ENCODE data around the gene MYRF. TPM values are rescaled to one million over a fixed set of nuclear protein-coding genes. Genes with fewer than 3 reads are reported as not detected.

MYRF gene
- 2.2 TPM for polyA plus RNA-seq (2012; ENCODE audit: missing spikeins)

DNA sequence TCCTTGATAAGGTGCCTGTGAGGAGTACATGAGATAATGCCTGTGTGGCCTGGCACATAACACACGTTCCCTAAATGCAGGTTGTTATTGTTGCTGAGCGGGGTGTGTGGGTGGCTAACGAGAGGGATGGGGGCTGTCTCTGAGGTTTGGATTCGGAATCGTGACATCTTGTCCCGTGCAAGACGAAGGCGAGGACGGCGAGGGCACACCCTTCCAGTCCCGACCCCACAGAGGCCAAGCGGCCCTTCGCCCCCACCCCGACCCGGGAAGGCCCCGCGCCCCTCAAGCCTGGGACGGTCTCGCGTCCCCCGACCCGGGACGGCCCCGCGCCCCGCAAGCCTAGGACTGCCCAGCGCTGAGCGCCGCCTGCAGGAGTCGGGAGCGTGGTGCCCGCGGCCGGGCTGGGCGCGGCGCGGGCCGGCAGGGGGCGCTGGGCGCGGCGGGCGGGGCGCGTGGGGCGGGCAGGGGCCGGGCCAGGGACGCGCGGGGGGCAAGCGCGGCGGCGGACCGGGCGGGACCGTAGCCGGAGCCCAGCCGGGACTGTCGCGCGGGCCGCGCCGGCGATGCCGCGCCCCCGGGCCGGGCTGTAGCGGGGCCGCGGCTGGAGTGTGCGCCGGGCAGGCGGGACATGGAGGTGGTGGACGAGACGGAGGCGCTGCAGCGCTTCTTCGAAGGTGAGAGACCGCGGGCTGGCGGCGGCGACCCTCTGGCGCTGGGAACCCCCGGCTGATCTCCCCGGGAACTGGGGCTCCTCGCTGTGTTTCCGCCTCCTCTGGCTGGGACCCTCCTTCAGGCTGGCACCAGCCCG lies at the start of gene MYRF:
Gene MYRF (plus strand): TSS at position 520 of the 808 bp plus-strand sequence. CDS start 109 bp downstream, at position 629.
- DNase-seq (ENCODE audit: insufficient read length) (peak; percentile 61), FAIRE-seq (peak; percentile 33)
- TF ChIP-seq POLR2A (IDR thresholded peaks at IDR 0.05; ENCODE audit: low read depth, low read length) (no peak), POLR2AphosphoS5 (IDR thresholded peaks at IDR 0.05; ENCODE audit: low read depth, low read length) (no peak), TAF1 (IDR thresholded peaks at IDR 0.05; ENCODE audit: borderline replicate concordance, low read depth, low read length) (no peak)

DNA sequence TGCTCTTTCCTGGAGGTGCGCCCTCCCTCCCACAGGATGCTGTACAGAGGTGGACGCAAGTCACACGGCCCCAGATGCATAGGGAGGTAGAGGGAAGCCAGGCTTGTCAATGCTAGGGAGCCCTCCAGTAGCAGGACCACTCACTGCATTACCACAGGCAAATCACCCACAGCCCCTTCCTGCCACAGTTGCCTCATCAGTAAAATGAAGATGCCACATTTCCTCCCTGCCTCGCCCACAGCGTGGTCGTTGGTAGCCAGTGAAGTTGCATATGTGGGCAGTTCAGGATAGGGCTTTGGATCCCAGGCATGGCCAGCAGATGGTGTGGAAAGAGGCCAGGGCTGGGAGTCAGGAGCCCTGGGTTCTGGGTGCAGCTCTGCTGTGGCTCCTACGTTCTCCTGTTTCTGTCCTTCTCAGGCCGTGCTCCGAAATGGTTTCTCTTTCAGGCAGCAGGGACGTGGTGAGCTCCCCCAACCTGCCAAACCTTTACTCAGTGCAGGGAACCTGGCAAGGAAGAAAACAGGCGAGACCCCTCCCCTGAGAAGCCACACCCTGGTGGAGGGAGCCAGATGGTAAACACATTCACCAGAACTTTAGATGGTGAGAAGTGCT lies 49.6 kb upstream of the MYRF start:
- DNase-seq (ENCODE audit: insufficient read length) (no peak), FAIRE-seq (no peak)
- TF ChIP-seq POLR2AphosphoS5 (IDR thresholded peaks at IDR 0.05; ENCODE audit: low read depth, low read length) (no peak), TAF1 (IDR thresholded peaks at IDR 0.05; ENCODE audit: borderline replicate concordance, low read depth, low read length) (no peak), POLR2A (IDR thresholded peaks at IDR 0.05; ENCODE audit: low read depth, low read length) (no peak)

DNA sequence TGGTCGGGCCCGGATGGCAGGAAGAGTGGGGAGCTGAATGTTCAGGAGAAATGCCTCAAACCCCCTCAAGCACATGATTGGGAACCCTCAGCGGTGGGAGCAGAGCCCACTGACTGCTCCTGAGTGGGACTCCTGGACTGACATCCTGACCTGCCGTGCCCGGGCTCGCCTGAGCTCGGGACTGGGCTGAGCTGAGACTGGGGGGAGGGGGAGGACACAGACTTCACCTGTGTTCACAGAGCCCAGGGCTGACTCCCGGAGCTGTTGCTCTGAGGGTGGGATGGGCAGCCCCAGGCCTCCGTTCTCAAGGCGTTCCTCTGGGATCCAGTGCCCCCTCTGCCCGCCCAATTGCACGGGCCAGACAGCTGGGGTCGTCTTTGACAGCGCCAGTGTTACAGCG lies 47.6 kb upstream of the MYRF start:
- no peak for FAIRE-seq
- no peak for TF ChIP-seq POLR2AphosphoS5 (IDR thresholded peaks at IDR 0.05; ENCODE audit: low read depth, low read length)
- TF ChIP-seq POLR2A (IDR thresholded peaks at IDR 0.05; ENCODE audit: low read depth, low read length), result no peak
- TF ChIP-seq TAF1 (IDR thresholded peaks at IDR 0.05; ENCODE audit: borderline replicate concordance, low read depth, low read length), result no peak
- no peak for DNase-seq (ENCODE audit: insufficient read length)

- DNase-seq (ENCODE audit: insufficient read length), result no peak
- no peak for FAIRE-seq
- TF ChIP-seq TAF1 (IDR thresholded peaks at IDR 0.05; ENCODE audit: borderline replicate concordance, low read depth, low read length), result no peak
- no peak for TF ChIP-seq POLR2A (IDR thresholded peaks at IDR 0.05; ENCODE audit: low read depth, low read length)
- no peak for TF ChIP-seq POLR2AphosphoS5 (IDR thresholded peaks at IDR 0.05; ENCODE audit: low read depth, low read length)
Observed at GRCh38 chr11:61706452-61707400, 45.7 kb upstream of the MYRF start.

- TF ChIP-seq TAF1 (IDR thresholded peaks at IDR 0.05; ENCODE audit: borderline replicate concordance, low read depth, low read length), result no peak
- TF ChIP-seq POLR2A (IDR thresholded peaks at IDR 0.05; ENCODE audit: low read depth, low read length), result no peak
- no peak for TF ChIP-seq POLR2AphosphoS5 (IDR thresholded peaks at IDR 0.05; ENCODE audit: low read depth, low read length)
- no peak for DNase-seq (ENCODE audit: insufficient read length)
- no peak for FAIRE-seq
Observed at GRCh38 chr11:61707574-61707973, 44.9 kb upstream of the MYRF start.

DNA sequence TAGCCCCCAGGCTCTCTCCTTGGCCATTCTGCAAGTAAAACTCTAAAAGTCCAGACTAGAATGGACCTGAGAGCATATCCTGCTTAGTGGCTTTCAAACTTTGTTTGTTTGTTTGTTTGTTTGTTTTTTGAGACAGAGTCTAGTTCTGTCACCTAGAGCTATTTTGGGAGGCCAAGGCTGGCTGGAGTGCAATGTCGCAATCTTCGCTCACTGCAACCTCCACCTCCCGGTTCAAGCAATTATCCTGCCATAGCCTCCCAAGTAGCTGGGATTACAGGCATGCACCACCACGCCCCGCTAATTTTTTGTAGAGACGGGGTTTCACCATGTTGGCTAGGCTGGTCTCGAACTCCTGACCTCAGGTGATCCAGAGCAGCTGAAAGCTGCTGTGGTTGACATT lies 43.3 kb upstream of the MYRF start:
- TF ChIP-seq POLR2AphosphoS5 (IDR thresholded peaks at IDR 0.05; ENCODE audit: low read depth, low read length), result no peak
- TF ChIP-seq TAF1 (IDR thresholded peaks at IDR 0.05; ENCODE audit: borderline replicate concordance, low read depth, low read length), result no peak
- TF ChIP-seq POLR2A (IDR thresholded peaks at IDR 0.05; ENCODE audit: low read depth, low read length), result no peak
- DNase-seq (ENCODE audit: insufficient read length) (no peak), FAIRE-seq (no peak)

- no peak for DNase-seq (ENCODE audit: insufficient read length)
- TF ChIP-seq POLR2AphosphoS5 (IDR thresholded peaks at IDR 0.05; ENCODE audit: low read depth, low read length), result no peak
- TF ChIP-seq POLR2A (IDR thresholded peaks at IDR 0.05; ENCODE audit: low read depth, low read length), result no peak
- no peak for TF ChIP-seq TAF1 (IDR thresholded peaks at IDR 0.05; ENCODE audit: borderline replicate concordance, low read depth, low read length)
- FAIRE-seq, result no peak
Observed at GRCh38 chr11:61709572-61709971, 42.9 kb upstream of the MYRF start.

DNA sequence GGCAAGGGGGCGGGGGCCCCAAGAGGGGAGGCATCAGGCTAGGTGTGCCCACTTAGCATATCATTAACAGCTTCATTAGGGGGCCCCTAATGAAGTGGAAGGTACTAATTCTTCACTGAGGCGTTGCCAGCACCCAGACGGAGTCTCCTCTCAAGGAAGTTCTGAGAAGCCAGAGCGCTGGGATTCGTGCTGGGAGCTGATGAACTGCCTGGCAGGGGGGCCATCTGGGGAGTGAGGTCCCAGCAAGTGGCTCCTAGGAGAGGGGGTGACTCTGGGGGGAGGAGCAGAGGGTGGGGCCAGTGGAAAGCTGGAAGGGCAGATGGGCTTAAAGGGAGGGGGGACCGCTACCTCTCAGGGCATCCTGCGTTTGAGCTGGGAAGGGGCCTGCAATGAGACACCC lies 42.4 kb upstream of the MYRF start:
- no peak for DNase-seq (ENCODE audit: insufficient read length)
- TF ChIP-seq POLR2AphosphoS5 (IDR thresholded peaks at IDR 0.05; ENCODE audit: low read depth, low read length) (no peak), POLR2A (IDR thresholded peaks at IDR 0.05; ENCODE audit: low read depth, low read length) (no peak), TAF1 (IDR thresholded peaks at IDR 0.05; ENCODE audit: borderline replicate concordance, low read depth, low read length) (no peak)
- no peak for FAIRE-seq

DNA sequence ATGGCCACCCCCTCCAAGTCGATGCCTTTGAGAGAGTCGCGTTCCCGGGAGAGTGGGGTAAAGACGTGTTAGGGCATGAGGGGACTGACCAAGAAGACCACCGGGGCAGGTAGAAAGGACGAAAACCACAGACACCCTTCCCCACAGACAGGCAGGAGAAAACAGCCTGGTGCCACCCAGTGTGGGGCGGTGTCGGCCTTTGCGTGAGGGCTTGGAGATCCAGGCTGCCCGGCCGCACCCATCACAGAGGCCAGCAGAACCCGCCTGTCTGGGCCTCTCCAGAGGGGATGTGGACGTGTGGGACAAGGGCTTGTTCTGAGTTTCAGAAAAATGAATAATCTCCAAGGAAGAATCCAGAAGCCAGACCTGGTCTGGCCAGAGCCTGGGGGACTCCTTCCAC lies 41.4 kb upstream of the MYRF start:
- FAIRE-seq (no peak), DNase-seq (ENCODE audit: insufficient read length) (no peak)
- TF ChIP-seq POLR2AphosphoS5 (IDR thresholded peaks at IDR 0.05; ENCODE audit: low read depth, low read length) (no peak), POLR2A (IDR thresholded peaks at IDR 0.05; ENCODE audit: low read depth, low read length) (no peak), TAF1 (IDR thresholded peaks at IDR 0.05; ENCODE audit: borderline replicate concordance, low read depth, low read length) (no peak)

GRCh38 chr11:61711498-61711897 lies 40.9 kb upstream of the MYRF start:
- FAIRE-seq (no peak), DNase-seq (ENCODE audit: insufficient read length) (no peak)
- TF ChIP-seq POLR2A (IDR thresholded peaks at IDR 0.05; ENCODE audit: low read depth, low read length) (no peak), TAF1 (IDR thresholded peaks at IDR 0.05; ENCODE audit: borderline replicate concordance, low read depth, low read length) (no peak)

- TF ChIP-seq POLR2A (IDR thresholded peaks at IDR 0.05; ENCODE audit: low read depth, low read length), result no peak
- TF ChIP-seq POLR2AphosphoS5 (IDR thresholded peaks at IDR 0.05; ENCODE audit: low read depth, low read length), result no peak
- TF ChIP-seq TAF1 (IDR thresholded peaks at IDR 0.05; ENCODE audit: borderline replicate concordance, low read depth, low read length), result no peak
- DNase-seq (ENCODE audit: insufficient read length) (no peak), FAIRE-seq (no peak)
Observed at GRCh38 chr11:61712314-61712713, 40.1 kb upstream of the MYRF start.
